Mammary epithelial cell (primary cell): ENCODE data around the gene ZMYM2.

Experiments
- CTCF ChIP-seq, 2 donors: IDR thresholded peaks in 1 of 2; conservative IDR thresholded peaks in 1 of 2; 2 replicates each; pipeline ENCODE4 v1.5.1; 2011 to 2012; ENCODE audit warnings: inconsistent platforms in 2 of 2, low read length in 2 of 2, mild to moderate bottlenecking in 2 of 2, control low read depth in 1 of 2, low read depth in 1 of 2; ENCODE audit not compliant: insufficient read depth in 1 of 2; ENCODE audit errors: extremely low read depth in 1 of 2
- EZH2 ChIP-seq: IDR thresholded peaks from 2 replicates; pipeline ENCODE4 v1.6.1; 2012; ENCODE audit warnings: low read length, inconsistent platforms, borderline replicate concordance

- TF ChIP-seq CTCF (conservative IDR thresholded peaks at IDR 0.05 in 1 of 2, IDR thresholded peaks at IDR 0.05 in 1 of 2; ENCODE audit: extremely low read depth in 1 of 2, insufficient read depth in 1 of 2, low read depth in 1 of 2, low read length in 2 of 2) = no peak
- no peak for TF ChIP-seq EZH2
These were observed 171.5 kb downstream of the ZMYM2 start for GRCh38 chr13:20130012-20130411.
